ENCODE measurements around the gene DNAH8. TPM values are rescaled to one million over a fixed set of nuclear protein-coding genes. Genes with fewer than 3 reads are reported as not detected.

Gene DNAH8
- total RNA-seq, 1 experiment from 2014 or later = not detected

DNA sequence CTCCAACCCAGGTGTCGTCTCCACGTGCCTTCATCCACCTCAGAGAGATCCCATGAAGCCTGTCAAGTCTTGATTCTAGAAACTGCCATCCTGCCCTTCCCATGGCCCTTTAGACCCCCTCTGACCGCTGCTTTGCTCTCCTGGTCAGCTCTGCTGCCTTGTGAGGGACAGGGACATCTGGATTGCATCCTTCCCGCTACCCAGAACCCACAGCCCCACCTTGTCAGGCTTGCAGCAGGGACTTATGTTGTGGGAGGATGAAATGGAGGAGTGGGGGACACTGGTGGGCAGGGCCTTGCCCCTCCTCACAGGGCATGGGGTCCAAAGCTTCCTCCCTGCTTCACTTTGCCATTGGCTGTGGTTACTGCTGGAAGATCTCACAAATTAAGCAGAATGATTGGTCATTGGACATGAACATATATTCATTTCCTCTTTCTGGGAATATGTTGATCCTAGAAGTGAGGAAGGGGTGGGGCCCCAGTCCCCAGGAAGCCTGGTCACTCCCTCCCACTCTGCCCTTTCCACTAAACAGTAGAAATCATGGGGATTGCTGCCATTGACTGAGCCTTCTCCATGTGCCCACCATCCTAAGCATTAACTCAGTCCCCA is 338.0 kb downstream of the DNAH8 start:
- H3K9me3 ChIP-seq (ENCODE audit: insufficient read depth, low read depth) = no peaks in the 10 kb centered on the region
- DNase-seq = no peak
- CTCF ChIA-PET = no interaction called here
- H4K20me1 ChIP-seq (ENCODE audit: insufficient read depth) = no peaks in the 10 kb centered on the region
- no peaks in the 10 kb centered on the region for H3F3A ChIP-seq (ENCODE audit: insufficient read depth, low read depth)
- intact Hi-C loops (cut with micrococcal nuclease; ENCODE audit: unreplicated experiment) = no loop called here
- H2AFZ ChIP-seq = no peak overlapping the region
- H3K36me3 ChIP-seq (ENCODE audit: low read depth) = no peaks in the 10 kb centered on the region
- H3K4me3 ChIP-seq = no peak overlapping the region
- H3K27me3 ChIP-seq (ENCODE audit: insufficient read depth, low read depth) = peaks cover 88% of the 10 kb centered on the region
- no peaks in the 10 kb centered on the region for H3K9me2 ChIP-seq (ENCODE audit: insufficient read depth)
- no TSS peak for BruUV-seq (replicated peaks)
- no peak overlapping the region for H3K27ac ChIP-seq
- POLR2A ChIA-PET (ENCODE audit: unreplicated experiment) = no interaction called here
- no peaks in the 10 kb centered on the region for H3K79me2 ChIP-seq (ENCODE audit: low read depth)
- H3K4me1 ChIP-seq (replicated peaks; ENCODE audit: insufficient read depth) = no peaks in the 10 kb centered on the region
- no peak overlapping the region for H3K4me2 ChIP-seq
- no peak for TF ChIP-seq EZH2 (IDR thresholded peaks at IDR 0.05; ENCODE audit: low read depth)
- TF ChIP-seq, protein P1, sequence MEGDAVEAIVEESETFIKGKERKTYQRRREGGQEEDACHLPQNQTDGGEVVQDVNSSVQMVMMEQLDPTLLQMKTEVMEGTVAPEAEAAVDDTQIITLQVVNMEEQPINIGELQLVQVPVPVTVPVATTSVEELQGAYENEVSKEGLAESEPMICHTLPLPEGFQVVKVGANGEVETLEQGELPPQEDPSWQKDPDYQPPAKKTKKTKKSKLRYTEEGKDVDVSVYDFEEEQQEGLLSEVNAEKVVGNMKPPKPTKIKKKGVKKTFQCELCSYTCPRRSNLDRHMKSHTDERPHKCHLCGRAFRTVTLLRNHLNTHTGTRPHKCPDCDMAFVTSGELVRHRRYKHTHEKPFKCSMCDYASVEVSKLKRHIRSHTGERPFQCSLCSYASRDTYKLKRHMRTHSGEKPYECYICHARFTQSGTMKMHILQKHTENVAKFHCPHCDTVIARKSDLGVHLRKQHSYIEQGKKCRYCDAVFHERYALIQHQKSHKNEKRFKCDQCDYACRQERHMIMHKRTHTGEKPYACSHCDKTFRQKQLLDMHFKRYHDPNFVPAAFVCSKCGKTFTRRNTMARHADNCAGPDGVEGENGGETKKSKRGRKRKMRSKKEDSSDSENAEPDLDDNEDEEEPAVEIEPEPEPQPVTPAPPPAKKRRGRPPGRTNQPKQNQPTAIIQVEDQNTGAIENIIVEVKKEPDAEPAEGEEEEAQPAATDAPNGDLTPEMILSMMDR (conservative IDR thresholded peaks at IDR 0.05) = no peak

DNA sequence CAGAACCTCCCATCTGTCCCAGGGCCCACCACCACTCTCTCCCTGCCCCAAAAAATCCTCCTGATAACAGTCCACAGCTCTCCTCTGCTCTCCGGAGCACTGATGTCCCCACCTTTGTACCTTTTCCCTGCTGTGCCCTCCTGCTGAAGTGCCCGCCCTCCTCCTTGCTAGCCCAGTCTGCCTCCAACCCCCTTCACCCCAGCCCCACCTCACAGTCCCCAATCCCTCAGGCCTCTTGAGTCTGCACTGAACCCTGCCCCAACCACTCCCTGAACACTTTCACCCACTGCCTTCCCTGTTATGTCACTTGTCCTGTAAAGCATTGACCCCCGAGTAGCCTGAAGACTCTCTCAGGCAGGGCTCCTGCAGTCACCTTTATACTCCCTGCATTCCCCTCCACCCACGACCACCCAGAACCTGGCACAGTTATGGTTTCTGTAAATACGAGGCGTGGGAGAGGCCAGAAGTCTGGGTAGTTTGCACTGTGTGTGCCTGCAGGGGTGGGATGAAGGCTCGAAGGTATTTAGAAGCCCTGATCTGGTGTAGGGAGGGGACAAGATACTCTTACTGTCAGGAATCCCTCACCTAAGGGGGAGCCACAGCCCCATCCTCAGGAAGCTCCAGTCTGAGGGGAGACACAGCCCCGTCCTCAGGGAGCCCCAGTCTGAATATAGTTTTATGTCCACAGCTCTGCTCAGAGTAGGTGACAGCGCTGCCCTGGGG is 338.9 kb downstream of the DNAH8 start:
- peaks cover 90% of the 10 kb centered on the region for H3K27me3 ChIP-seq (ENCODE audit: insufficient read depth, low read depth)

DNA sequence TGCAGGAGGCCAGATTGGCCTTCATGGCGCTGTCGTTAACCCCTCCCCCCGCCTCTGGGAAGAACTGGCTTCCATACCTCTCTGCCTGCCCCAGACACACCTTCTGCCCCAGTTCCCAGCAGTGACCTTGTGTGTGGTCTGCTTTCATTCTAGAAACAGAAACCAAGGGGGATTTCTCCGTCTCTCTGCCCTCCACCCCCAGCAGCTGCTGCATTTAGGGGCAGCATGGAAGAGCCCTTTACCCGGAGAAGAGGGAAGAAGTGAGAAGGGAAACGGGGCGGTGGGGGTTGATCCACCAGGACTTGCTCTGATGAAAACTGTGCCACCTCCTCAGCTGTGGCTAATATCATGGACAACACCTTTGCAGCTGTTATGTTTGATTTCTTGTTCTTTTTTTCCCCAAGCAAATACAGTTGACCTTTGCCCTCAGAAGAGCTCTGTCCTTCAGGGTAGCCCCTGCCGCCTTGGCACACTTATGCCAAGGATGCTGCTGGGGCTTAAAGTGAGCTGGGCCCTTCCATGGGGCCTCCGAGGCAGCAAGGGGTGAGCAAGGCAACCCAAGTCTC is 339.5 kb downstream of the DNAH8 start:
- Histone ChIP-seq H3K27me3 (ENCODE audit: insufficient read depth, low read depth) (peaks cover 90% of the 10 kb centered on the region), H3K9me3 (ENCODE audit: insufficient read depth, low read depth) (no peaks in the 10 kb centered on the region), H3K4me3 (no peak overlapping the region), H2AFZ (no peak overlapping the region), H3K4me1 (replicated peaks; ENCODE audit: insufficient read depth) (no peaks in the 10 kb centered on the region), H3F3A (ENCODE audit: insufficient read depth, low read depth) (no peaks in the 10 kb centered on the region), H3K9me2 (ENCODE audit: insufficient read depth) (no peaks in the 10 kb centered on the region), H3K36me3 (ENCODE audit: low read depth) (no peaks in the 10 kb centered on the region), H3K4me2 (no peak overlapping the region), H3K27ac (no peak overlapping the region), H4K20me1 (ENCODE audit: insufficient read depth) (no peaks in the 10 kb centered on the region), H3K79me2 (ENCODE audit: low read depth) (no peaks in the 10 kb centered on the region)
- intact Hi-C loops (cut with micrococcal nuclease; ENCODE audit: unreplicated experiment) = no loop called here
- POLR2A ChIA-PET (ENCODE audit: unreplicated experiment) = interaction anchor here (0.6 kb wide), 1 partner anchor 248 kb away, joined by 5 read pairs; no protein-coding TSS in a partner anchor
- TF ChIP-seq, protein P1 (conservative IDR thresholded peaks at IDR 0.05) = no peak
- TF ChIP-seq EZH2 (IDR thresholded peaks at IDR 0.05; ENCODE audit: low read depth) = no peak
- no peak for DNase-seq
- CTCF ChIA-PET = interaction anchor here (0.6 to 0.7 kb wide), 2 partner anchors 248 to 298 kb away, joined by 3 to 6 read pairs; no protein-coding TSS in a partner anchor
- no TSS peak for BruUV-seq (replicated peaks)

More for the DNA sequence above, 338.9 kb downstream of the DNAH8 start:
- H3K36me3 ChIP-seq (ENCODE audit: low read depth) = no peaks in the 10 kb centered on the region
- no peak for TF ChIP-seq EZH2 (IDR thresholded peaks at IDR 0.05; ENCODE audit: low read depth)
- TF ChIP-seq, protein P1 (conservative IDR thresholded peaks at IDR 0.05) = no peak
- no peaks in the 10 kb centered on the region for H3F3A ChIP-seq (ENCODE audit: insufficient read depth, low read depth)
- no peak overlapping the region for H3K27ac ChIP-seq
- H4K20me1 ChIP-seq (ENCODE audit: insufficient read depth) = no peaks in the 10 kb centered on the region
- no peak overlapping the region for H3K4me2 ChIP-seq
- ChIA-PET CTCF (no interaction called here), POLR2A (ENCODE audit: unreplicated experiment) (interaction anchor here (0.6 kb wide), 1 partner anchor 249 kb away, joined by 5 read pairs; no protein-coding TSS in a partner anchor)
- no peaks in the 10 kb centered on the region for H3K9me3 ChIP-seq (ENCODE audit: insufficient read depth, low read depth)
- no peaks in the 10 kb centered on the region for H3K79me2 ChIP-seq (ENCODE audit: low read depth)
- H3K4me1 ChIP-seq (replicated peaks; ENCODE audit: insufficient read depth) = no peaks in the 10 kb centered on the region
- no TSS peak for BruUV-seq (replicated peaks)
- no peak for DNase-seq
- H3K4me3 ChIP-seq = no peak overlapping the region
- intact Hi-C loops (cut with micrococcal nuclease; ENCODE audit: unreplicated experiment) = no loop called here
- H2AFZ ChIP-seq = no peak overlapping the region
- no peaks in the 10 kb centered on the region for H3K9me2 ChIP-seq (ENCODE audit: insufficient read depth)

Data from PC-9 (cell line).